Pulmonary artery endothelial cell (primary cell): ENCODE data around the gene CEPT1. TPM values are rescaled to one million over a fixed set of nuclear protein-coding genes. Genes with fewer than 3 reads are reported as not detected.
A peak's percentile ranks its signal among the peaks of the same experiment; 100 is the strongest.

Experiments used
- DNase-seq: peaks from one replicate; pipeline ENCODE4 v3.0.0-alpha.2; 2011; ENCODE audit warnings: low read depth, low spot score
- total RNA-seq: library from RNA; depleted of rRNA; stranded (reverse); fragments of >200 nt; gene quantifications from 2 replicates; pipeline ENCODE4 v1.2.3, GENCODE V29; 2014

The CEPT1 gene
- total RNA-seq, 1 donor from 2014 or later: 30.5 TPM

DNA sequence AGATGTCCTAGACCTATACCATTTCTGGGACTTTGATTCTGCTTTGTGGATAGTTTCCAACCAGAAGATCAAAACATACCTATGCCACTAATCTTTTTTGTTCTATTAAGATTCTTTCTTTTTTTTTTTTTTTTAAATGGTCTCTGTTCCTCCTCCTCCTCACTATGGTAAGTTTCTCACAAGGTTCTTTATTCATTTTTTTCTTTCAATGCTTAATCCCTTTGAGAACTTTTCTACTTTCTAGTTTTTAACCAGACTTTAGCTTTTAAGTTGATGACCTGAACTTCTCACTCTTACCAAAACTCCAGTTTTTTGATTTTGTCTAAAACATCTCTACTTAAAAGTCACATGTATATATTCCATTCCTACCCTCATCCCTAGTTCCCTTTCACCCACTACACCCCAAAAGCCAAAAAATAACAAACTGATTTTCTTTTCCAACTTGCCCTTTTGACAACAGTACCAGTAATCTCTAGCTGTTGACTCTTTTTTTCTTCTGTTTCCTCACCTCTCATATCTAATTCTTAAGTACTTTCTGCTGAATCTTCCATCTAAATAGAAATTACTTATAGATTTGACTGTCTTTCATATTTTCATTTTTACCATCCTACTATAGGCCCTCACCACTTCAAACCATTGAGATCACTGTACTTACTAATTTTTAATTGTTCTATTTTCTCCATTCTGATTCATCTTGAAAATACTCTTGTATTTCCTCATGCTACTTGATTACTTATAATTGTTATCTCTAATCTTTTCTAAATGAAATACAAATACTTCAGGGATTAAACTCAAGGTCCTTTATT lies 6.1 kb downstream of the CEPT1 start:
- DNase-seq: no peak

DNA sequence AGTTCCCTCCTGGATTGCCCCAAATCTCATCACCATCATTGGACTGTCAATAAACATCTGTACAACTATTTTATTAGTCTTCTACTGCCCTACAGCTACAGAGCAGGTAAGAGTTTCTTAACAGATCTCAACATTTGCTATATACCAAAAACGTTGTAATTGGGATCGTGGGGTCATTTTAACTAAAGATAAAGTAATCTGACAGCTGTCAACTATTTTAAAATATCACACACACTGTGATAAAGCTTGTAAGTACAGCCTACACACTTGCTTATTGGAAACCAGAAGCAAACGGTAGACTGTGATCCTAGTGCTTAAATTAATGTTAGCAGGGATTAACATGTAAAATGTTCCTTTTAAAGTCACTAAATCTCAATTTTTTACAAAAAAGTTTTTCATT lies 7.9 kb downstream of the CEPT1 start:
- no peak for DNase-seq

DNA sequence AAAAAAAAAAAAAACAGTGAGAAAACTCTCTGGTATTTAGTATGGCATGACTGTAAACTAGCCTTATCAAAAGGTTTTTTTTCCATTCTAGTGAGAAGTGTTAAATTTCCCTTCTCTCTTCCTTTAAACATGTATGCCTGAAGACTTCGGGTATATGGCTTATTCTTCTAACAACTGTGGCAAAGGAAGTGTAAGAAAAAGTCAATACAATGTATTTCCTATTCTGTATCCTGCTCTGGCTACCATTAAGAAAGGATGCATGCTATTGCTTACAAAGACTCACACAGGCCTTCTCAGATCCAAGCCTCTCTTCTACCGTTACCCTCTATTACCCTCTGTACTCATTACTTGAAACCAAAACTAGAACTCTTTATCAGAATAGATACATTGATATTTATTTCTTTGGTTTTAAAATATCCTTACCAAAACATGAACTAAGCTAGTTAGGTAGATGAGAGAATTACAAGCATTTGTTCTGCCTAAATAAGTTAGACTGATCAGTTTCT lies 8.4 kb downstream of the CEPT1 start:
- DNase-seq: peak; percentile 8

DNA sequence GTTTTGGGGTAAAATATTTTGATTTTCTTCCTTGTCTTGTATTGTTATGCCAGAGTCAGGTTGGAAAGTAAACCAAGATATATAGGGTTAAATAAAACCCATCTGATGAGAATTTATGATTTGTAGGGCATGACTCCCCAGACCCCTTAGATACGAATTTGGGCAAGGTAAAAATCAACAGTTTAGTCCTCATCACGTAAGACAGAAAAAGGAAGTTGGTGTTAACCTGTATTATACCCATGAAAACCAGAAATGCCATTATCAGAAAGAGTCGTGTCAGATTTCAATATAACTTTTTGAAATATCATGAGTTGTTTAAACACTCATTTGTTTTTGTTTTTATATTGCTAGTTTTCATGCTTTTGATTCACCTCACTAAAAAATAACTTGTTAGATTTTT lies 11.8 kb downstream of the CEPT1 start:
- no peak for DNase-seq

DNA sequence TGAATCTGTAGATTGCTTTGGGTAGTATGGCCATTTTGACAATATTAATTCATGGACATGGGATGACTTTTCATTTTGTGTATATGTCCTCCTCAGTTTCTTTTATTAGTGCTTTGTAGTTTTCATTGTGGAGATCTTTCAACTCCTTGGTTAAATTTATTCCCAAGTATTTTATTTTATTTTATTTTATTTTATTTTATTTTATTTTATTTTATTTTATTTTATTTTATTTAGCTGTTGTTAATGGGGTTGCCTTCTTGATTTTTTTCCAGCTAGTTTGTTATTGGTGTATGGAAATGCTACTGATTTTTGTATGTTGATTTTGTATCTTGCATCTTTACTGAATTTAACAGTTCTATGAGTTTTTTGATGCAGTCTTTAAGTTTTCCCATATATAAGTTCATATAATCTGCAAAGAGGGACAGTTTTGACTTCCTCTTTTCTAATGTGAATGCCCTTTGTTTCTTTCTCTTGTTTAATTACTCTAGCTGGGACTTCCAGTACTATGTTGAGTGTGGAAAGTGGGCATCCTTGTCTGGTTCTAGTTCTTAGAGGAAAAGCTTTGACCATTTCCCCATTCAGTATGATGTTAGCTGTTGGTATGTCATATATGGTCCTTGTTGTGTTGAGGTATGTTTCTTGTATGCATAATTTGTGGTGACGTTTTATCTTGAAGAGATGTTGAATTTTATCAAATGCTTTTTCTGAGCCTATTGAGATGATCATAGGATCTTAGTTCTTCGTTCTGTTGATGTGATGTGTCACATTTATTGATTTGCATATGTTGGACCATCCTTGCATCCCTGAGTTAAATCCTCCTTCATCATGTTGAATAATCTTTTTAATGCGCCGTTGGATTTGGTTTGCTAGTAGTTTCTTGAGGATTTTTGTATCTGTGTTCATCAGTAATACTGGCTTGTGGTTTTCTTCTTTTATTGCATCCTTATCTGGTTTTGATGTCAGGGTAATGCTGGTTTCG lies 14.3 kb downstream of the CEPT1 start:
- no peak for DNase-seq

DNA sequence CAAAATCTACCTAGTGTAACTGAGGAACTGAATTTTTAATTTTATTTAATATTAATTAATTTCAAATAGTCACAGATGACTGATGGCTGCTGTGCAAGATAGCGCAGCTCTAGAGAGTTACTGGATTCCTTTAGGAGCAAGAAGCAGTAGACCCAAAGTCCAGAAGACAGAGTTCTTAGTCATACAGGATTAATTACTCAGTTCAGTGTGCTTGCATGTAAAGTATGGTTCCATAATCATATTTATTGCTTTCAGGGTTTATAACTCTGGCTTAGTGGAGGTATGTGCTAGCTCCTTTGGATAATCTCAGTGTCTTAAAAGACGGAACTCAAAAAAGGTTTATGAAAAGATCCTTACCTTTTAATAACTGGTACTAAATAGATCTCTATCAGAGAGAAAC lies 17.4 kb downstream of the CEPT1 start:
- DNase-seq: no peak

DNA sequence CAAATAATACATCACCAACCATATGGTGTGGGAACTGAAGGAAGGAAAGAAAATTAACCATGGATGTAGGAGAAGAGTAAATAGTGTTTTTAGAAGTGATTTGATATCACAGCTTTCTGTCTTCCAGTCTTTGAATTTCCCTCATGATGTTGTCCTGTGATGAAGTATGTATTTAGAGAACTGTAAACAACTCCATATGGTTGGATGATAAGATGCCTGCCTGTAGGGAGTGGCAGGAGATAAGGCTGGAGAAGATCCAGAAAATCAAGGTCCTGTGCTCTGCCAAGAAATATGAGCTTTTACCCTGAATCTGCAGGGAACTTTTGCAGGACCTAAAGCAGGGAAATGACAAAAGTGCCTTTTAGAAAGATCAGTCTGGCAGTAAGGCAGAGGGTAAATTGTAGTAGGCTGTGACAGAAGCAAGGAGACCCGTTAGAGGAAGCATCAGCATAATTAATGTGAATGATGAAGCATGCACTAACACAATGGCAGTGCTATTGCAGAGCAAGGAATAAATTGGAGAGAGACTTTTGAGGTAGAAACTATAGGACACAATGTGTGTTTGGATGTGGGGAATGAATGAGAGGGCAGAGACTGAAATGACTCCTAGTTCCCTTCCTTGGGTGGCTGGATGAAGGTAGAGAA lies 21.9 kb downstream of the CEPT1 start:
- no peak for DNase-seq

DNA sequence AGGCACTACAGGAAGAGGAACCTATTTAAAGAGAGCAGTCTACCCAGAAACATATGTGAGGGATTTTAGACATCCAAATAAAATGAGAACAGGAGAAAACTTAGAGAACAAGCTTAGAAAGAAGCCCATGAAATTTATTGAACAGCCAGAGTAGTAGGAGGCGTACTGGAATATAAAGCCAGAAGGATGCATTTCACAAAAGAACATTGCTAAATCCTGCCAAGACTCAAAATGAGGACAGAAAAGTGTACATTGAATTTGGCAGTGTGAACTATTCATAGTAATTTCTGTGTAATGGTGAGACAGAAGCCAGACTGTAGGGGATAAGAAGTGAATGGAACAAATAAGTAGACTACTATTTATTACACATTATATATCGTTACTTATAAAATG lies 22.5 kb downstream of the CEPT1 start:
- no peak for DNase-seq

DNA sequence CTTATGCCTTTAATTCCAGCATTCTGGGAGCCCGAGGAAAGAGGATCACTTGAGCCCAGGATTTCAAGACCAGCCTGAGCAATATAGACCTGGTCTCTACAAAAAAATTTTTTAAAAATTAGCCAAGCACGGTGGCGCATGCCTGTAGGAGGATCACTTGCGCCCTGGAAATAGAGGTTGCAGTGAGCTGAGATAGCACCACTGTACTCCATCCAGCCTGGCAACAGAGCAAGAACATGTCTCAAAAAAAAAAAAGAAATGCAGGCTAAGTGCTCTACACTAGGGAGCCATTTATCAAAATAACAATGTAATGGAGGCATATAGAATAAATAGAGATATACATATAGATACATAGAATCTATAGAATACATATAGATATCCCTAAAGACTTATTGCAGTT lies 23.3 kb downstream of the CEPT1 start:
- no peak for DNase-seq

DNA sequence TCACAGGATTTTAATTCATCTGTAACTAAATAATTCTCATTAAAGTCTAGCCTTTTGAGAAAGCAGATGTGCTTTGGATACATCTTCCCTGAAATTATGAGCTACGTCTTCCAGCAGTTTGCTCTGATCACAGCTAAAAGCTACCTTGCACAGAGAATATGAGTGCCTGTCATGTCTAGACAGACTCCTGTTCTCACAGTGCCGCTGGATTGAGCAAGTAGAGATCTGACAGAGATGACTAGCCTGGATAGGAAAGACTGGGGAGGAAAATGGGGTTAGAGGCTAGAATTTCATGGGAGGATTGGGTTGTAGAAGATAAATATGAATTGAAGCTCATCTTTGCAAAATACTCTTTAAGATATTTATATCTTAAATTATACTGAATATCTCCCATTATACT lies 24.1 kb downstream of the CEPT1 start:
- no peak for DNase-seq

DNA sequence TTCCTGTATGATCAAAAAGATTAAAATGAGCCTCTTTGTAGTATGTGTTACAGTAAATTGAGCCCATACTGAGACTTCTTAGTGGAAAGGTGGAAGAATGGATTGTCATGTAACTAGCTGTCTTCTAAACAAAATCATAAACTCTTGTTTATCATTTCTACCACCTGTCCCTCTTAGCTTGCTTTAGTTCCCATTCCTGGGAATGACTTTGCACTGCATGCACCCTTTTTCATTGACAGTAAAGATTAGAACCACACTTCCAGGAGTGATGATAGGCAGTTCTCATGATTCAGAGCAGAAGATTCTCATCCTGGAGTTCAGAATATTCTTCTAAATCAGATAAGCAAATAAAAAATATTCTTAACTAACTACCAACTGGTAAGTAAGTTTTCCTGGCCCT lies 32.4 kb downstream of the CEPT1 start:
- no peak for DNase-seq

DNA sequence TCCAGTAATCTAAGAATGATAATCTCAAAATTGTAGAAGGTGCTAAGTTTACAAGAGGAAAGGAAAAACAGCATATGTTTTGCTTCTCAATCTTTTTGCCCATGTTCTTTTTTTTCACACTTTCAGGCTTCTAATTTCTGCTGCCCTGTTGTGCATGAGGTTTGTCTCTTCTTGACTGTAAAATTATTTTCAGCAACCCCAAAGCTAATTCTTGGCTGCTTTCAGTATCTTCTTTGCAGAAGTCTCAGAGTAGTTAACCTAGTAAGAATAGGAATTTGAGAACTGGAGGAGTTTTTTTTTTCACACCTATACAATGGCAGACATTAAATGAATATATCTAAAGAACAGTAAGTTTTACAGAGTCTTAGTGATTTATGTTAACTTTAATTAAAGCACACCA lies 34.0 kb downstream of the CEPT1 start:
- no peak for DNase-seq

DNA sequence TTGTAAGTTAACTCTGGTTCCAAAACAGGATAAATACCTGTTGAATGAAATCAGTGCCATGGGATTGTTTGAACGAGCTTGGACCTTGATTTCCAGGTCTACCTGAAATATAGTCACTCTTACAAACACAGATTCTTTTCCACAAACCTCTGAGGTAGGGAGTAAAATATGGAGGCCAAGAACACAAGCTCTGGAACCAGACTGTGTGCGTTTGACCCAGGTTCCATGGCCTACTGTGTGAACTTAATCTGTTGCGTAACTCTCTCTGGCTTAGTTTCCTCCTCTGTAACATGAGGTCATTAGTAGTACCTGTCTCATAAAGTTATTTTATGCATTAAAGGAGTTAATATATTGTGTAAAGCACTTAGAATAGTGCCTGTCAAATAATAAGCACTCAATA lies 35.3 kb downstream of the CEPT1 start:
- no peak for DNase-seq

DNA sequence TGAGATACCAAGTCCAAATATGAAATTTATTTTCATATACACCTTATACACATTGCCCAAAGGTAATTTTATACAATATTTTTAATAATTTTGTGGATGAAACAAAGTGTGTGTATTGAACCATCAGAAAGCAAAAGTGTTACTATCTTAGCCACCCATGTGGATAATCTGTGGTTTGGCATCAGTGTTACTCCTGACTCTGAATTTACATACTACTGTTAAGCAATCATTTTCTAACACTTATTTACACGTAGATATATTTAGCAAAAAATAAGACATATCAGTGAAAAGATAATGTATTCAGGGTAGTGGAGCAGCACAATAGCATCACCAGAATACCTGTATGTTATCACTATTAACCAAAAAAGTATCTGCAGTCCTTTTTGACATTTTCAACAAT lies 36.7 kb downstream of the CEPT1 start:
- DNase-seq: no peak

DNA sequence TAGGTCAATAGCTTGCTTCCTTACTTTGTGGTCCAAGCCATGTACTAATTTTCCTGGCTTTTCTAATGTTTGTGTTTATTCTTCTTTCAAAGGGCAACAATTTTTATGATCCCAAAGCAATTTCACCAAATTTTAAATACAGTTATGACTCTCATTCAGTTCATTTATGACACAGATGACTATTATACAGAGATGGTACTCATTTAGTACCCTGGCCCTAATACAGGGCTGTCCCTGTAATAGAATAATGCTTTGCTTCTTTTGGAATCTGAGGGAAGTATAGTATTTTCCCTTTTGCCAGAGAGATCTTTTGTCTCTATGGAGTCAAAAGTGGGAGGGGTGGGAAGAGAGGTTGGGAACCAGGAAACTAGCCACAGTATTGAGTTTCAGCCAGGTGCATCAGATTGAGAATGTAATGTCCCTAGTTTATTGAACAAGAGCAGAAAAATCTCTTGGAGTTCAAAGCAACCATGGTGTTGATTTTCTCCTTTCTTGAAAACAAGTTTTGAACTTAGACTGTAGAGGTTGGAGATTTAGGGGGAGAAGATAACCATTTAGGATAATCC lies 40.0 kb downstream of the CEPT1 start:
- no peak for DNase-seq

DNA sequence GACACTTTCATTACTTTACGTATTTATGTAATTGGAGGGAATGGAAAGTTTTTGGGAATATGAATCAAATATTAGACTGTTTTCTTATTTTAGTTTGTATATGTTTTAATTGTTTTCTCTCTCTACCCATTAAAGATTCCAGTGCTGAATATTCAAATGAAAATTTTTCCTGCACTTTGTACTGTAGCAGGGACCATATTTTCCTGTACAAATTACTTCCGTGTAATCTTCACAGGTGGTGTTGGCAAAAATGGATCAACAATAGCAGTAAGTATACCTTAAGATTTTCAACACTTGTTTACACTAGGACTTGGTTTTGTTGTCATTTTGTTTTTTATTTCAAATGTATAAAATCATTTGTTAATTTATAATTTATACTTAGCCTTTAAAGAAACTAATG lies 42.0 kb downstream of the CEPT1 start:
- no peak for DNase-seq

DNA sequence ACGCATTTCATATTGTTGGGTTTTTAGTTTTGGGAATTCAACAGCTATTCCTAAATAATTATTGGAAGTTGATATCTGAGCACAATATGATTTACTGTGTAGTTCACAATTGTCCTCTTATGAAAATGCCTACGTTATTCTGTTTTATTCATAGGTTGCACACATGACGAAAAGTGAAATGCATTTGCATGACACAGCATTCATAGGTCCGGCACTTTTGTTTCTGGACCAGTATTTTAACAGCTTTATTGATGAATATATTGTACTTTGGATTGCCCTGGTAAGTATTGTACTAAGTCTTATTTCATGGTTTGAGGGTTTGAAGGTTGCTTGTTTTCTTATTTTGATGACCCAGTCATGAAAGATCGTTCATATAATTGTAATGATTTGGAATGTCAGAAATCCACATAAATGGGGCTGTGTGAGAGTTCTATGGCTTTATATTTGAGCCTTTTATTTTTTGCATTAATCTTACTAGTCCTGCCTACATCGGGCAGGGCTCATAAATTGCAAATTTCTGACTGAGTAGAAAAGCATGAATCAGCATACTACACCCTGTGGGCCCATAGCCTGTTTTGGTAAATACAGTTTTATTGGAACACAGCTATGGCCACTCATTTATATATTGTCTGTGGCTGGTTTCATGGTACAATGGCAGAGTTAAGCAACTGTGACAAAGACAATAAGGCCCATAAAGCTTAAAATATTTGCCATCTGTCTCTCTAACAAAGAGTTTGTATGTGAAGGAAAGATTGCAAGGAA lies 43.5 kb downstream of the CEPT1 start:
- DNase-seq: no peak

DNA sequence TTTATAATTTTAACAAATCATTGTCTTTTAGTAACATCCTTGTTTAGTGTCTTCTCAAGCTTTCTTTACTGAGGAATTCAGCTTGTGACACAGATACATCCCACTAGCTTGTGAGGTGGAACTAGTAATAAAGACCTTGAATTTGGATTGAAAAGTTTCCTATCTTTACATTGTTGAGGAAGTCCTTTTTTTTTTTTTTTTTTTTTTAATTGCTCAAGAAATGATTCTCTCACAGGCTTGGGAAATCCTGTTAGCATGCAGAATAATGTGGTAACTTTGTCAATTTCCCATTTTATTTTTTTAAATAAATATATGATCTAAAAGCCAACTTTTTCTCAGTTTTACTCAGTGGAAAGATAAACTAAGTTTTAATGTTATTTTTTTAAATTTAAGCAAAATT lies 44.6 kb downstream of the CEPT1 start:
- no peak for DNase-seq

DNA sequence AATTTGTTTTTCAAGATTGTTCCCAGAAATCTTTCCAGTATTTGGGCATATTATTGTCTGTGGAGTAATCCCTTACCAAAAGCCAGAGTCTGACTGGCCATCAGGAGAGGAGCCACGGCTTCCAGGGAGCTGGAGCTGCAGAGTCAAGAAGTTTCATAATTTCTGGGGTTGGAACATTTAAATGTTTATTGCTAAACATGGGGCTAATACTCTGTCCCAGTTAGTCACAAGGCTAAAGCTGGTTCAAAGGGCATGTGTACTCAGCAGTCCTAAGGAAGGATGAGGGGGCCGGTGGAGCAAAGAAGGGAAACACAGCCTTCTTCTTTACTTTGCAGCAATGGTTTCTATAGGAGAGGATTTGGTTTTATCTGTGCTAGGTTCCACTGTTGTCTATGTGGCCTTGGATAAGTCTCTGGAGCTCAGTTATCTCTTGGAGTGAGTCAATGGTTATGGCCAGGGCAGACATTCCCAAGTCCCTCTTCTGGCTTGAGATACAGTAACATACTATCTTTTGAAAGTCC lies 51.0 kb downstream of the CEPT1 start:
- no peak for DNase-seq

DNA sequence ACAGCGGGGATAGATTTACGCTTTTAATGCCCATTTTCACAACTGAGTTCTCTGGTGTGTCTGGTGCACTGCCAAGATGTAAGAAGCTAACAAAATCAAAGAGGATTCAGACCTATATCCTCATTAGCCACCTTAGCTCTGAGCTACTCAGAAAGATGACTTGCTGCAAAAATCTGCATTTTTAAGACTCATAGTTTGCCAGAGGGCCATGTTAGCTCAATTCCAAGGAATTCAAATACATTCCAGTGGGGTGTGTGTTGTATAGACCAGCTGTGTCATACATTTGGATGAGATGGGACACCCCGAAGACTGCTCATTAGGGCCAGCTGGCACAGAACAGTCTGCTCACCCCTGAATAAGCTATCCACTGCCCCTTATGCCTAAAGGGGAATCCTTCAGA lies 51.5 kb downstream of the CEPT1 start:
- DNase-seq: no peak

DNA sequence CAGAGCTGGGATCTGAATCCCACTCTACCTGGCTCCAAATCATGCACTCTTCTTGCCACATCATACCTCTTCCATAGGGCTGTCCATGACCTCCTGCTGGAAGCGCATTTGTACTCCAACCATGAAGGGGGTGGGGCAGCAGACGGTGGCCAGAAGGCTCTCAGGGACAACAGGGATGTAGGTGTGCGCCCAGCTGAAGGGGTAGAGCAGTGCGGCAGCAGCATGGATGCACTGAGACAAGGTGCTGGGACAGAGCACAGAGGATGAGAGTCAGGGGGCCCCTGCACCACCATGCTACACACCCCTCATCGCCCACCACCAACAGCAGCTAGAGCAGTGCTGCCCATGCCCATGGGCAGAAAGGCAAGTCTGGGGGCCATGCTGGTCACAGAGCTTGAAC lies 52.1 kb downstream of the CEPT1 start:
- no peak for DNase-seq
